ENCODE data around the gene EXOSC5. TPM values are rescaled to one million over a fixed set of nuclear protein-coding genes. Genes with fewer than 3 reads are reported as not detected.

EXOSC5 gene
- total RNA-seq, 1 donor from 2014 or later: 13.0 TPM

GRCh38 chr19:41363753-41364523 is 33.2 kb downstream of the EXOSC5 start, which contains the start of gene B9D2:
TSS of gene B9D2 (minus strand) at chr19:41364149. CDS start at chr19:41363519, 630 bp downstream.
- Histone ChIP-seq H3K4me1 (ENCODE audit: control insufficient read depth in 3 of 3, insufficient read depth in 3 of 3, low read length in 3 of 3) (peaks cover 11 to 17% (median 13%) of the 10 kb centered on the region in 3 donors), H3K27ac (ENCODE audit: low read depth, low read length) (peak within 1 kb of the TSS; percentile 97), H3K4me3 (ENCODE audit: low read length in 3 of 3) (peak within 1 kb of the TSS; percentile 96 to 99 (median 98)), H3K9me3 (ENCODE audit: control insufficient read depth in 3 of 3, low read length in 3 of 3) (no peaks in the 10 kb centered on the region), H3K27me3 (ENCODE audit: control insufficient read depth in 3 of 3, insufficient read depth in 3 of 3, low read length in 3 of 3) (no peaks in the 10 kb centered on the region), H3K9ac (ENCODE audit: low read depth in 1 of 3, low read length in 3 of 3) (peak within 1 kb of the TSS; percentile 89 to 96 (median 94)), H3K36me3 (ENCODE audit: control insufficient read depth in 3 of 3, insufficient read depth in 3 of 3, low read length in 3 of 3) (no peaks in the 10 kb centered on the region)

- no peaks in the 10 kb centered on the region for H3K36me3 ChIP-seq (ENCODE audit: control insufficient read depth in 3 of 3, insufficient read depth in 3 of 3, low read length in 3 of 3)
- H3K27ac ChIP-seq (ENCODE audit: low read depth, low read length): peak overlapping the region; percentile 97
- H3K9me3 ChIP-seq (ENCODE audit: control insufficient read depth in 3 of 3, low read length in 3 of 3): no peaks in the 10 kb centered on the region
- peak overlapping the region; percentile 96 to 99 (median 98) for H3K4me3 ChIP-seq (ENCODE audit: low read length in 3 of 3)
- H3K4me1 ChIP-seq (ENCODE audit: control insufficient read depth in 3 of 3, insufficient read depth in 3 of 3, low read length in 3 of 3): peaks cover 11 to 17% (median 13%) of the 10 kb centered on the region in 3 donors
- H3K27me3 ChIP-seq (ENCODE audit: control insufficient read depth in 3 of 3, insufficient read depth in 3 of 3, low read length in 3 of 3): no peaks in the 10 kb centered on the region
- H3K9ac ChIP-seq (ENCODE audit: low read depth in 1 of 3, low read length in 3 of 3): peak overlapping the region; percentile 73 to 94 (median 89)
Measured at GRCh38 chr19:41363371-41363752, 33.8 kb downstream of the EXOSC5 start.

GRCh38 chr19:41362143-41362847 is 34.9 kb downstream of the EXOSC5 start:
- no peaks in the 10 kb centered on the region for H3K27me3 ChIP-seq (ENCODE audit: control insufficient read depth in 3 of 3, insufficient read depth in 3 of 3, low read length in 3 of 3)
- H3K4me3 ChIP-seq (ENCODE audit: low read length in 3 of 3): no peak overlapping the region
- no peak overlapping the region for H3K27ac ChIP-seq (ENCODE audit: low read depth, low read length)
- peaks cover 11 to 17% (median 13%) of the 10 kb centered on the region in 3 donors for H3K4me1 ChIP-seq (ENCODE audit: control insufficient read depth in 3 of 3, insufficient read depth in 3 of 3, low read length in 3 of 3)
- no peaks in the 10 kb centered on the region for H3K36me3 ChIP-seq (ENCODE audit: control insufficient read depth in 3 of 3, insufficient read depth in 3 of 3, low read length in 3 of 3)
- H3K9ac ChIP-seq (ENCODE audit: low read depth in 1 of 3, low read length in 3 of 3): no peak overlapping the region
- no peaks in the 10 kb centered on the region for H3K9me3 ChIP-seq (ENCODE audit: control insufficient read depth in 3 of 3, low read length in 3 of 3)

- no peak overlapping the region for H3K27ac ChIP-seq (ENCODE audit: low read depth, low read length)
- no peaks in the 10 kb centered on the region for H3K36me3 ChIP-seq (ENCODE audit: control insufficient read depth in 3 of 3, insufficient read depth in 3 of 3, low read length in 3 of 3)
- no peak overlapping the region for H3K9ac ChIP-seq (ENCODE audit: low read depth in 1 of 3, low read length in 3 of 3)
- no peaks in the 10 kb centered on the region for H3K9me3 ChIP-seq (ENCODE audit: control insufficient read depth in 3 of 3, low read length in 3 of 3)
- peaks cover 0 to 9% (median 6%) of the 10 kb centered on the region in 3 donors for H3K27me3 ChIP-seq (ENCODE audit: control insufficient read depth in 3 of 3, insufficient read depth in 3 of 3, low read length in 3 of 3)
- H3K4me3 ChIP-seq (ENCODE audit: low read length in 3 of 3): no peak overlapping the region
- peaks cover 12 to 14% (median 12%) of the 10 kb centered on the region in 3 donors for H3K4me1 ChIP-seq (ENCODE audit: control insufficient read depth in 3 of 3, insufficient read depth in 3 of 3, low read length in 3 of 3)
Measured at GRCh38 chr19:41359741-41360140, 37.4 kb downstream of the EXOSC5 start.

GRCh38 chr19:41357746-41358145 is 39.4 kb downstream of the EXOSC5 start:
- H3K4me3 ChIP-seq (ENCODE audit: low read length in 3 of 3): no peak overlapping the region
- no peak overlapping the region for H3K9ac ChIP-seq (ENCODE audit: low read depth in 1 of 3, low read length in 3 of 3)
- H3K27ac ChIP-seq (ENCODE audit: low read depth, low read length): no peak overlapping the region
- H3K36me3 ChIP-seq (ENCODE audit: control insufficient read depth in 3 of 3, insufficient read depth in 3 of 3, low read length in 3 of 3): no peaks in the 10 kb centered on the region
- no peaks in the 10 kb centered on the region for H3K9me3 ChIP-seq (ENCODE audit: control insufficient read depth in 3 of 3, low read length in 3 of 3)
- peaks cover 13 to 17% (median 14%) of the 10 kb centered on the region in 3 donors for H3K4me1 ChIP-seq (ENCODE audit: control insufficient read depth in 3 of 3, insufficient read depth in 3 of 3, low read length in 3 of 3)
- peaks cover 0 to 22% (median 20%) of the 10 kb centered on the region in 3 donors for H3K27me3 ChIP-seq (ENCODE audit: control insufficient read depth in 3 of 3, insufficient read depth in 3 of 3, low read length in 3 of 3)

GRCh38 chr19:41356984-41357739 is 40.0 kb downstream of the EXOSC5 start:
- Histone ChIP-seq H3K4me1 (ENCODE audit: control insufficient read depth in 3 of 3, insufficient read depth in 3 of 3, low read length in 3 of 3) (peaks cover 16 to 23% (median 18%) of the 10 kb centered on the region in 3 donors), H3K9ac (ENCODE audit: low read depth in 1 of 3, low read length in 3 of 3) (no peak overlapping the region), H3K9me3 (ENCODE audit: control insufficient read depth in 3 of 3, low read length in 3 of 3) (no peaks in the 10 kb centered on the region), H3K27me3 (ENCODE audit: control insufficient read depth in 3 of 3, insufficient read depth in 3 of 3, low read length in 3 of 3) (peaks cover 0 to 28% (median 26%) of the 10 kb centered on the region in 3 donors), H3K27ac (ENCODE audit: low read depth, low read length) (no peak overlapping the region), H3K4me3 (ENCODE audit: low read length in 3 of 3) (no peak overlapping the region), H3K36me3 (ENCODE audit: control insufficient read depth in 3 of 3, insufficient read depth in 3 of 3, low read length in 3 of 3) (no peaks in the 10 kb centered on the region)

- Histone ChIP-seq H3K9me3 (ENCODE audit: control insufficient read depth in 3 of 3, low read length in 3 of 3) (no peaks in the 10 kb centered on the region), H3K36me3 (ENCODE audit: control insufficient read depth in 3 of 3, insufficient read depth in 3 of 3, low read length in 3 of 3) (no peaks in the 10 kb centered on the region), H3K9ac (ENCODE audit: low read depth in 1 of 3, low read length in 3 of 3) (peak overlapping the region in 1 of 3 donors; percentile 8), H3K27me3 (ENCODE audit: control insufficient read depth in 3 of 3, insufficient read depth in 3 of 3, low read length in 3 of 3) (peaks cover 0 to 42% (median 37%) of the 10 kb centered on the region in 3 donors), H3K4me1 (ENCODE audit: control insufficient read depth in 3 of 3, insufficient read depth in 3 of 3, low read length in 3 of 3) (peaks cover 25 to 36% (median 31%) of the 10 kb centered on the region in 3 donors), H3K27ac (ENCODE audit: low read depth, low read length) (no peak overlapping the region), H3K4me3 (ENCODE audit: low read length in 3 of 3) (no peak overlapping the region)
Measured at GRCh38 chr19:41355802-41356201, 41.4 kb downstream of the EXOSC5 start.

GRCh38 chr19:41355035-41355434 is 42.1 kb downstream of the EXOSC5 start:
- Histone ChIP-seq H3K4me1 (ENCODE audit: control insufficient read depth in 3 of 3, insufficient read depth in 3 of 3, low read length in 3 of 3) (peaks cover 30 to 37% (median 31%) of the 10 kb centered on the region in 3 donors), H3K9me3 (ENCODE audit: control insufficient read depth in 3 of 3, low read length in 3 of 3) (no peaks in the 10 kb centered on the region), H3K27ac (ENCODE audit: low read depth, low read length) (no peak overlapping the region), H3K9ac (ENCODE audit: low read depth in 1 of 3, low read length in 3 of 3) (no peak overlapping the region), H3K36me3 (ENCODE audit: control insufficient read depth in 3 of 3, insufficient read depth in 3 of 3, low read length in 3 of 3) (no peaks in the 10 kb centered on the region), H3K27me3 (ENCODE audit: control insufficient read depth in 3 of 3, insufficient read depth in 3 of 3, low read length in 3 of 3) (peaks cover 0 to 42% (median 38%) of the 10 kb centered on the region in 3 donors), H3K4me3 (ENCODE audit: low read length in 3 of 3) (no peak overlapping the region)

GRCh38 chr19:41354343-41354953 is 42.7 kb downstream of the EXOSC5 start:
- Histone ChIP-seq H3K4me3 (ENCODE audit: low read length in 3 of 3) (peak overlapping the region; percentile 40 to 45 (median 43)), H3K4me1 (ENCODE audit: control insufficient read depth in 3 of 3, insufficient read depth in 3 of 3, low read length in 3 of 3) (peaks cover 30 to 37% (median 31%) of the 10 kb centered on the region in 3 donors), H3K36me3 (ENCODE audit: control insufficient read depth in 3 of 3, insufficient read depth in 3 of 3, low read length in 3 of 3) (no peaks in the 10 kb centered on the region), H3K9me3 (ENCODE audit: control insufficient read depth in 3 of 3, low read length in 3 of 3) (no peaks in the 10 kb centered on the region), H3K27me3 (ENCODE audit: control insufficient read depth in 3 of 3, insufficient read depth in 3 of 3, low read length in 3 of 3) (peaks cover 0 to 42% (median 38%) of the 10 kb centered on the region in 3 donors), H3K27ac (ENCODE audit: low read depth, low read length) (no peak overlapping the region), H3K9ac (ENCODE audit: low read depth in 1 of 3, low read length in 3 of 3) (peak overlapping the region in 2 of 3 donors; percentile 56 to 57)
